ENCODE measurements around the gene REEP6. TPM values are rescaled to one million over a fixed set of nuclear protein-coding genes. Genes with fewer than 3 reads are reported as not detected.

REEP6 gene
- total and polyA plus RNA-seq, 2 donors (not counting 3 experiments of a cell fraction or from before 2014, with no cell fraction given): 1.3 to 1.5 TPM

GRCh38 chr19:1455336-1456120 is 35.5 kb upstream of the REEP6 start:
- Histone ChIP-seq H3K27ac (ENCODE audit: insufficient read depth, low read depth, low read length) (no peak overlapping the region), H4K20me1 (replicated peaks; ENCODE audit: control insufficient read depth, extremely low read depth, insufficient read depth, low read length) (no peaks in the 10 kb centered on the region), H3K4me1 (ENCODE audit: control insufficient read depth, extremely low read depth, insufficient read depth, low read length) (no peaks in the 10 kb centered on the region), H3K9me1 (replicated peaks; ENCODE audit: control insufficient read depth, extremely low read depth, insufficient read depth, low read length) (no peaks in the 10 kb centered on the region), H2AFZ (ENCODE audit: low read depth, low read length) (no peak overlapping the region), H3K4me2 (ENCODE audit: insufficient read depth, low read length) (no peak overlapping the region), H3K9me3 (replicated peaks; ENCODE audit: control insufficient read depth, insufficient read depth, low read length) (no peaks in the 10 kb centered on the region), H3K79me2 (ENCODE audit: control insufficient read depth, insufficient read depth, low read length) (no peaks in the 10 kb centered on the region), H3K4me3 (replicated peaks in 1 of 3; ENCODE audit: insufficient read depth in 1 of 3, low read depth in 1 of 3, low read length in 3 of 3) (no peak overlapping the region), H3K9ac (replicated peaks; ENCODE audit: extremely low read depth, insufficient read depth, low read length) (no peak overlapping the region), H3K27me3 (ENCODE audit: control insufficient read depth in 2 of 2, insufficient read depth in 2 of 2, low read length in 2 of 2) (peaks cover 28 to 31% of the 10 kb centered on the region in 2 experiments), H3K36me3 (ENCODE audit: control insufficient read depth in 2 of 2, extremely low read depth in 1 of 2, insufficient read depth in 2 of 2, low read length in 2 of 2) (no peaks in the 10 kb centered on the region)
- intact Hi-C loops (cut with micrococcal nuclease): no loop called here
- dilution Hi-C loops (cut with MboI; ENCODE audit: extremely low pct_ligation_motif_present, low sequenced_read_pairs): no loop called here
- CTCF ChIA-PET: interaction anchor here (0.6 to 3.7 kb wide), 3 partner anchors 11 to 267 kb away, joined by 4 to 28 read pairs (median 11); no protein-coding TSS in a partner anchor
- FAIRE-seq: peak; percentile 49
- no peak for TF ChIP-seq FOS (IDR thresholded peaks at IDR 0.05; ENCODE audit: borderline replicate concordance, insufficient read depth, low read length)
- no peak for TF ChIP-seq JUN (IDR thresholded peaks at IDR 0.05; ENCODE audit: borderline replicate concordance, insufficient read depth, insufficient read length, low read depth)
- TF ChIP-seq CTCF (IDR thresholded peaks at IDR 0.05; ENCODE audit: extremely low read depth in 1 of 2, insufficient read depth in 1 of 2, low read depth in 1 of 2, low read length in 2 of 2): no peak
- no peak for TF ChIP-seq MAX (IDR thresholded peaks at IDR 0.05; ENCODE audit: insufficient read depth, insufficient read length)
- TF ChIP-seq GATA2 (IDR thresholded peaks at IDR 0.05; ENCODE audit: insufficient read depth, insufficient read length, low read depth, low read length): no peak
- TF ChIP-seq EZH2 (IDR thresholded peaks at IDR 0.05; ENCODE audit: borderline replicate concordance, low read depth, low read length, severe bottlenecking): no peak
- no peak for TF ChIP-seq POLR2A (IDR thresholded peaks at IDR 0.05; ENCODE audit: low read depth, low read length)
- no peak for TF ChIP-seq POLR2AphosphoS5 (IDR thresholded peaks at IDR 0.05; ENCODE audit: insufficient read depth, low read depth, low read length)
- no peak for TF ChIP-seq MYC (IDR thresholded peaks at IDR 0.05; ENCODE audit: low read depth, low read length)
- no TSS peak for BruUV-seq (replicated peaks)
- POLR2A ChIA-PET: interaction anchor here (0.6 kb wide), 1 partner anchor 1522 kb away, joined by 4 read pairs; no protein-coding TSS in a partner anchor
- DNase-seq (ENCODE audit: low read depth, low spot score): peak; percentile 53
